Osteocyte (in vitro differentiated cells): Measurements from ENCODE around the gene LRRC27. TPM values are rescaled to one million over a fixed set of nuclear protein-coding genes. Genes with fewer than 3 reads are reported as not detected.
A peak's percentile ranks its signal among the peaks of the same experiment; 100 is the strongest.

Source experiments
- DNase-seq: peaks from one replicate; pipeline ENCODE4 v3.0.0; 2021; ENCODE audit warnings: mixed read lengths; ENCODE audit not compliant: unreplicated experiment; ENCODE audit errors: extremely low spot score
- H3K27ac Mint-ChIP-seq: one replicate; pipeline ENCODE4 v1.8.0; 2021; ENCODE audit warnings: mild to moderate bottlenecking, mixed read lengths; ENCODE audit not compliant: unreplicated experiment
- H3K27me3 Mint-ChIP-seq: one replicate; pipeline ENCODE4 v1.8.0; 2021; ENCODE audit warnings: mixed read lengths; ENCODE audit not compliant: unreplicated experiment
- H3K36me3 Mint-ChIP-seq: one replicate; pipeline ENCODE4 v1.8.0; 2021; ENCODE audit warnings: mixed read lengths; ENCODE audit not compliant: unreplicated experiment
- H3K4me1 Mint-ChIP-seq: one replicate; pipeline ENCODE4 v1.8.0; 2021; ENCODE audit warnings: mixed read lengths; ENCODE audit not compliant: unreplicated experiment
- H3K4me3 Mint-ChIP-seq: one replicate; pipeline ENCODE4 v1.8.0; 2021; ENCODE audit warnings: mild to moderate bottlenecking, moderate library complexity, mixed read lengths; ENCODE audit not compliant: unreplicated experiment
- H3K9me3 Mint-ChIP-seq: one replicate; pipeline ENCODE4 v1.8.0; 2021; ENCODE audit warnings: mixed read lengths; ENCODE audit not compliant: unreplicated experiment
- total RNA-seq: library from RNA; stranded (reverse); gene quantifications from 2 replicates; pipeline ENCODE4 v1.2.1, GENCODE V29; 2021
- TF ChIP-seq, protein P1 (sequence below): fragments of 200-600 bp; sonication (generic); IDR thresholded peaks from 2 replicates; pipeline ENCODE4 v1.5.0; 2021; ENCODE audit warnings: antibody characterized with exemption, mild to moderate bottlenecking, moderate library complexity

LRRC27 gene
- total RNA-seq, 1 donor from 2014 or later, result 18.9 TPM

DNA sequence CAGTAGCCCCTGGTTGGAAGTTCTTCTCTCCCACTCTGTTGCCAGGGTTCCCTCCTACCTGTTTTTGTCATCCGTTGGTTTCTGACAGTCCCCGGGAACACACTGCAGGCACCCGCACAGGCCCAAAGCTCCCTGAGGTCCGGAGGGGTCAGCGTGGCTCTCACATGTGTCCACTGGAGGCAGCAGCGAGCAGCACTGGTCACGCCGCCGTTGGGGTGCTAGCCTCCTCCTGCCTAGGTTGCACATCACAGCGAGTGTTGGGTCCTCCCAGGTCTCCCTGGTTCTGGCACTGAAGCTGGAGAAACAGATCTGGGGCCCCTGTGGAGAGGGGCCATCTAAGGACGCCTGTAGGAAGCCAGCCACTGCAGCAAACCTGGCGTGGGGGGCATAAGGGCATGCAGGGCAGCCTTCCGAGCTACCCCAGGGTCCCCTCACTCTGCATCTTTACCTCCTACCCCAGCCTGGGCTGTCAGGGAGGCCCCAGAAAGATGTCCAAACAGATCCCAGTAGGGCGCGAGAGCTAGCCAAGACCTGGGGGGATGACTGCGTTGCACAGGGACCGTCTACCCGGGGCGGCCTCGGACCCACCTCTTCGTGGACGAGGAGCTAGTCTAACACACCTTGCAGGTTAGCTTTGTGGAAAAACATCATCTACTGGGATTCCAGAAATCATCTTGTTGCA lies 28.9 kb downstream of the LRRC27 start:
- Mint-ChIP-seq H3K27ac (no peak overlapping the region), H3K4me3 (no peak overlapping the region), H3K4me1 (no peaks in the 10 kb centered on the region), H3K27me3 (no peaks in the 10 kb centered on the region), H3K9me3 (no peaks in the 10 kb centered on the region), H3K36me3 (peaks cover 21% of the 10 kb centered on the region)
- DNase-seq, result no peak
- TF ChIP-seq, protein P1, sequence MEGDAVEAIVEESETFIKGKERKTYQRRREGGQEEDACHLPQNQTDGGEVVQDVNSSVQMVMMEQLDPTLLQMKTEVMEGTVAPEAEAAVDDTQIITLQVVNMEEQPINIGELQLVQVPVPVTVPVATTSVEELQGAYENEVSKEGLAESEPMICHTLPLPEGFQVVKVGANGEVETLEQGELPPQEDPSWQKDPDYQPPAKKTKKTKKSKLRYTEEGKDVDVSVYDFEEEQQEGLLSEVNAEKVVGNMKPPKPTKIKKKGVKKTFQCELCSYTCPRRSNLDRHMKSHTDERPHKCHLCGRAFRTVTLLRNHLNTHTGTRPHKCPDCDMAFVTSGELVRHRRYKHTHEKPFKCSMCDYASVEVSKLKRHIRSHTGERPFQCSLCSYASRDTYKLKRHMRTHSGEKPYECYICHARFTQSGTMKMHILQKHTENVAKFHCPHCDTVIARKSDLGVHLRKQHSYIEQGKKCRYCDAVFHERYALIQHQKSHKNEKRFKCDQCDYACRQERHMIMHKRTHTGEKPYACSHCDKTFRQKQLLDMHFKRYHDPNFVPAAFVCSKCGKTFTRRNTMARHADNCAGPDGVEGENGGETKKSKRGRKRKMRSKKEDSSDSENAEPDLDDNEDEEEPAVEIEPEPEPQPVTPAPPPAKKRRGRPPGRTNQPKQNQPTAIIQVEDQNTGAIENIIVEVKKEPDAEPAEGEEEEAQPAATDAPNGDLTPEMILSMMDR, result peak; percentile 55

DNA sequence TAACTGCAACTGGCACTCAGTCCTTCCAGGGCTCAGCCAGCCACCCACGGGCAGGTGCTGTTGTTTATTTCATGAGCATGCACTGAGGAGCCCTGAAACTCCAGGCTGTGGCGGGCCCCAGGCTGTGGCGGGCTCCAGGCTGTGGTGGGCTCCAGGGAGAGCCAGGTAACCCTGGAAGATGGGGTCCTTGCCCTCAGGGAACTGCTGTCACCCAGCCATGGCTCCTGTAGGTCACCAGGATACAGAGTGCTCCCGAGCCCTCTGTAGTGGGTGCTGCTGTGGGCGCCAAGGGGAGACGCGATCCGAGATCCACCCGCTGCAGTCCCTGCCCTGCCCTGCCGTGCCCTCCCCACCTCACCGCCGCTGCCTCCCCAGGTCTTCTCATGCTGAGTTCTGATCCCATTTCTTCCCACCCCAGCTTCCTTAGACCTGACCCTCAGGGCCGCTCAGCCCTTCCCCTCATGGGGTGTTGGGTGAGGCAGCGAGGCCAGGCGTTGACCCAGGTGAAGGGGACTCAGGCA lies 29.6 kb downstream of the LRRC27 start:
- no peaks in the 10 kb centered on the region for H3K27me3 Mint-ChIP-seq

DNA sequence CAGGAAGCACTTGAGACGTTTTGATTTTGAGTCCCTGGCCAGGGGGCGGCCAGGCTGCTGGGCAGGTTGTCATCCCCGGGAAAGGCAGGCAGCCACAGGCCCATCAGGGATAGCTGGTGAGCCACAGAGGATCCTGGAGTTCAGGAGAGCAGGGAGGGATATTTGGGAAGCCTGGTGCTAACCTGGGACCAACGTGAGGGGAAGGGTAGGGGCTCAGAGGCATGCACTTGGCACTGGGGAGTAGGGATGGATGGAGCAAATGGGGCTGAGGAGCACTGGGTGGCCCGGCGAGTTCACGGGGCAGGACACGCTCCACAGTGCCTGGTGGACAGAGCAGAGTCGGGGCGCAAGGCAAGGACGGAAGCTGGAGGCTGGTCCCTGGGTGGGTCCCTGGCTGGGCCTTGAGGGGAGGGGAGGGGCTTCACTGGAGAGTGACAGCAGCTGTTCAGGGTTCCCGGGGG lies 30.2 kb downstream of the LRRC27 start:
- Mint-ChIP-seq H3K9me3 (no peaks in the 10 kb centered on the region), H3K4me3 (no peak overlapping the region), H3K27ac (no peak overlapping the region), H3K27me3 (no peaks in the 10 kb centered on the region), H3K4me1 (no peaks in the 10 kb centered on the region), H3K36me3 (peaks cover 24% of the 10 kb centered on the region)
- no peak for DNase-seq
- TF ChIP-seq, protein P1, result no peak

More for the DNA sequence above, 29.6 kb downstream of the LRRC27 start:
- Mint-ChIP-seq H3K9me3 (no peaks in the 10 kb centered on the region), H3K36me3 (peaks cover 22% of the 10 kb centered on the region), H3K4me1 (no peaks in the 10 kb centered on the region), H3K27ac (no peak overlapping the region), H3K4me3 (no peak overlapping the region)
- TF ChIP-seq, protein P1, result no peak
- DNase-seq, result no peak

DNA sequence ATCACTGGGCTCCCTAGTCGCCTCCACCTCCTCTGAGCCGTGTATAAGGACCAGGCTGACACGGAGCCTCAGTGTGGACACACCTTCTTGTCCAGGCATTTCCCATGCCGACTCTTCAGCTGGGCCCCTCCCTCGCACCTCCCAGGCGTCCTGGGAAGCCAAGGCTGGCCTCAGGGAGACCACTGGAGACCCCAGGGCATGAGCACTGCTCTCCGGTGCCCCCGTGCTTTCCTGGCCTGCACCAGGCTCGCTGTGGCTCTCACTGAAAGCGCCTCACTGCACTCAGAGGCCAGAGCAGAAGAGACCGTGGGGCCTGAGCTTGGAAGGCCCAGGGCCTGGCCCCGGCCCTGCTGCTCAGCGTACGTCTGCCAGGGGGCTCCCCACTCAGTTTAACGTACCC lies 31.4 kb downstream of the LRRC27 start:
- Mint-ChIP-seq H3K4me1 (no peaks in the 10 kb centered on the region), H3K9me3 (no peaks in the 10 kb centered on the region), H3K4me3 (no peak overlapping the region), H3K36me3 (peaks cover 31% of the 10 kb centered on the region), H3K27me3 (no peaks in the 10 kb centered on the region), H3K27ac (no peak overlapping the region)
- no peak for DNase-seq
- TF ChIP-seq, protein P1, result no peak

DNA sequence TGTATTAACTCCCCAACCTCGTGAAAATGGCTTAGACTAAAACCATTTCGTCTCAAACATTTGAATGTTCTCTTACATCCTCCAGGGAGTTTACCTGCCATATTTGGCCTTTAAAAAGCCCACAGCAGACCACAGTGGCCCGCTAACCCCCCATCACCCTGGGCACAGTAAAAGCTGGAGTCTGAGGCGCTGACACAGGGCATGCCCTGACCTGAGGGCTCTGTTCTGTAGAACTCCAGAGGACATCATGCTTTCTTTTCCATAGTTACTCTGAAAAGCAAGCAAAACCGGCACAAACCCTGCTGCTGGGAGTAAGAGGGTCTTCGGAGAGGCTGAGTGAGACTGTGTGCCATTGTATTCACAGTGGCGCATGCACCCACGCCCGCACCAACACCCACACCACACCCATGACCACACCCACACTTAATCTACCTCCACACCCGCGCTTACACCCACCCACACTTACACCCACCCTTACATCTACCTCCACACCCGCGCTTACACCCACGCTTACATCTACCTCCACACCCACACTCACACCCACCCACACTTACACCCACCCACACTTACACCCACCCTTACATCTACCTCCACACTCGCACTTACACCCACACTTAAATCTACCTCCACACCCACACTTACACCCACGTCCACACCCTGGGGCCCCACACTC lies 32.1 kb downstream of the LRRC27 start:
- H3K4me1 Mint-ChIP-seq, result no peaks in the 10 kb centered on the region
- H3K36me3 Mint-ChIP-seq, result peaks cover 35% of the 10 kb centered on the region
- no peaks in the 10 kb centered on the region for H3K9me3 Mint-ChIP-seq
- H3K27ac Mint-ChIP-seq, result no peak overlapping the region
- TF ChIP-seq, protein P1, result no peak
- DNase-seq, result peak; percentile 88
- no peak overlapping the region for H3K4me3 Mint-ChIP-seq
- H3K27me3 Mint-ChIP-seq, result no peaks in the 10 kb centered on the region
